Upper lobe of left lung (tissue), 6 donors: ENCODE measurements around the gene CD82. TPM values are rescaled to one million over a fixed set of nuclear protein-coding genes. Genes with fewer than 3 reads are reported as not detected.

Source experiments
- ATAC-seq, 2 donors: fragments of 200-7000 bp; cut with Tn5 transposase; one replicate each; pipeline ENCODE4 v1.9.1; 2022; ENCODE audit warnings: mild to moderate bottlenecking in 2 of 2, moderate library complexity in 2 of 2; ENCODE audit not compliant: low FRiP score in 2 of 2
- DNase-seq, 2 donors: peaks; one replicate each; pipeline ENCODE4 v3.0.0-alpha.2; 2019 to 2020
- H3K27ac ChIP-seq, 4 donors: fragments of 200-600 bp; sonication (generic); one replicate each; pipeline ENCODE4 v1.5.1; 2016 to 2019
- H3K27me3 ChIP-seq, 4 donors: fragments of 200-600 bp; sonication (generic); one replicate each; pipeline ENCODE4 v1.5.1; 2017 to 2019
- H3K36me3 ChIP-seq, 4 donors: fragments of 200-600 bp; sonication (generic); one replicate each; pipeline ENCODE4 v1.5.1; 2016 to 2019
- H3K4me1 ChIP-seq, 4 donors: fragments of 200-600 bp; sonication (generic); one replicate each; pipeline ENCODE4 v1.5.1; 2018 to 2019
- H3K4me3 ChIP-seq, 4 donors: fragments of 200-600 bp; sonication (generic); one replicate each; pipeline ENCODE4 v1.5.1; 2017 to 2019; ENCODE audit warnings: mild to moderate bottlenecking in 2 of 4, moderate library complexity in 1 of 4
- H3K9me3 ChIP-seq, 4 donors: fragments of 200-600 bp; sonication (generic); one replicate each; pipeline ENCODE4 v1.5.1; 2018 to 2019
- EP300 ChIP-seq, 4 donors: sonication (generic); formaldehyde crosslinking; IDR thresholded peaks; one replicate each; pipeline ENCODE4 v1.5.1; 2017; ENCODE audit warnings: antibody characterized with exemption in 4 of 4, control low read depth in 2 of 4
- POLR2A ChIP-seq, 4 donors: fragments of 450-650 bp; IDR thresholded peaks; one replicate each; pipeline ENCODE4 v1.5.1; 2016 to 2017; ENCODE audit warnings: antibody characterized with exemption in 4 of 4, mild to moderate bottlenecking in 2 of 4
- POLR2AphosphoS5 ChIP-seq, 2 donors: sonication (generic); formaldehyde crosslinking; IDR thresholded peaks; one replicate each; pipeline ENCODE4 v1.5.1; 2017; ENCODE audit warnings: antibody characterized with exemption in 2 of 2
- WGBS, 2 donors: methylation state at CpG; one replicate each; pipeline ENCODE4 v1.1.5; 2017 to 2018; 5-methylcytosine and 5-hydroxymethylcytosine counted together
- total RNA-seq, 6 donors: library from RNA; depleted of rRNA in 4 of 6; stranded (reverse); fragments of >200 nt in 4 of 6; gene quantifications; one replicate each; pipeline versions ENCODE4 v1.1.0 to v1.2.1, GENCODE V29; 2016 to 2021
- TF ChIP-seq, protein P1 (sequence below), 6 experiments: fragments of 450-650 bp in 4 of 6; fragments of 200-600 bp in 2 of 6; sonication (generic) in 2 of 6; IDR thresholded peaks; one replicate each; pipeline ENCODE4 v1.5.1; 2016 to 2019; ENCODE audit warnings: antibody characterized with exemption in 6 of 6
- donor health status: DM: no; HTN: no; CAD: no; lungs with moderate emphysema.
- donor health status: DM: no; HTN: yes; CAD: no; lungs with severe emphysema.

CD82 gene
- total RNA-seq, 6 donors from 2014 or later, result 29.8 to 148 (median 69.9) TPM

- no peak for ATAC-seq
- no peak overlapping the region for H3K4me3 ChIP-seq
- peaks cover 33 to 53% (median 45%) of the 10 kb centered on the region in 4 donors for H3K4me1 ChIP-seq
- WGBS, 2 donors, result 52 to 70% methylated on average over 2 to 3 of the region's 3 CpGs
- TF ChIP-seq POLR2A (IDR thresholded peaks at IDR 0.05) (no peak), POLR2AphosphoS5 (IDR thresholded peaks at IDR 0.05) (no peak), EP300 (IDR thresholded peaks at IDR 0.05) (no peak)
- TF ChIP-seq, protein P1, sequence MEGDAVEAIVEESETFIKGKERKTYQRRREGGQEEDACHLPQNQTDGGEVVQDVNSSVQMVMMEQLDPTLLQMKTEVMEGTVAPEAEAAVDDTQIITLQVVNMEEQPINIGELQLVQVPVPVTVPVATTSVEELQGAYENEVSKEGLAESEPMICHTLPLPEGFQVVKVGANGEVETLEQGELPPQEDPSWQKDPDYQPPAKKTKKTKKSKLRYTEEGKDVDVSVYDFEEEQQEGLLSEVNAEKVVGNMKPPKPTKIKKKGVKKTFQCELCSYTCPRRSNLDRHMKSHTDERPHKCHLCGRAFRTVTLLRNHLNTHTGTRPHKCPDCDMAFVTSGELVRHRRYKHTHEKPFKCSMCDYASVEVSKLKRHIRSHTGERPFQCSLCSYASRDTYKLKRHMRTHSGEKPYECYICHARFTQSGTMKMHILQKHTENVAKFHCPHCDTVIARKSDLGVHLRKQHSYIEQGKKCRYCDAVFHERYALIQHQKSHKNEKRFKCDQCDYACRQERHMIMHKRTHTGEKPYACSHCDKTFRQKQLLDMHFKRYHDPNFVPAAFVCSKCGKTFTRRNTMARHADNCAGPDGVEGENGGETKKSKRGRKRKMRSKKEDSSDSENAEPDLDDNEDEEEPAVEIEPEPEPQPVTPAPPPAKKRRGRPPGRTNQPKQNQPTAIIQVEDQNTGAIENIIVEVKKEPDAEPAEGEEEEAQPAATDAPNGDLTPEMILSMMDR (IDR thresholded peaks at IDR 0.05), result no peak
- no peak for DNase-seq
- H3K36me3 ChIP-seq, result peaks cover 6 to 24% (median 17%) of the 10 kb centered on the region in 4 donors
- no peaks in the 10 kb centered on the region for H3K9me3 ChIP-seq
- peak overlapping the region; percentile 29 to 81 (median 49) for H3K27ac ChIP-seq
- H3K27me3 ChIP-seq, result no peaks in the 10 kb centered on the region
Measured at GRCh38 chr11:44609783-44610155, 44.3 kb downstream of the CD82 start.

- WGBS, 2 donors, result 87 to 95% methylated on average over 9 of the region's 9 CpGs
- no peak for ATAC-seq
Measured at GRCh38 chr11:44610186-44610955, 44.9 kb downstream of the CD82 start.

GRCh38 chr11:44611088-44611487, 45.6 kb downstream of the CD82 start:
- TF ChIP-seq POLR2A (IDR thresholded peaks at IDR 0.05) (no peak), POLR2AphosphoS5 (IDR thresholded peaks at IDR 0.05) (no peak), EP300 (IDR thresholded peaks at IDR 0.05) (no peak)
- TF ChIP-seq, protein P1 (IDR thresholded peaks at IDR 0.05), result no peak
- ATAC-seq (no peak), DNase-seq (no peak)
- Histone ChIP-seq H3K27me3 (no peaks in the 10 kb centered on the region), H3K4me1 (peaks cover 33 to 53% (median 45%) of the 10 kb centered on the region in 4 donors), H3K9me3 (no peaks in the 10 kb centered on the region), H3K4me3 (no peak overlapping the region), H3K27ac (peak overlapping the region in 3 of 4 donors; percentile 31 to 49 (median 46)), H3K36me3 (peaks cover 2 to 22% (median 16%) of the 10 kb centered on the region in 4 donors)
- 88% methylated on average over 6 of the region's 6 CpGs for WGBS, 2 donors

More at GRCh38 chr11:44610186-44610955, 44.9 kb downstream of the CD82 start:
- Histone ChIP-seq H3K27ac (peak overlapping the region in 1 of 4 donors; percentile 81), H3K36me3 (peaks cover 6 to 23% (median 16%) of the 10 kb centered on the region in 4 donors), H3K4me3 (no peak overlapping the region), H3K27me3 (no peaks in the 10 kb centered on the region), H3K4me1 (peaks cover 33 to 53% (median 45%) of the 10 kb centered on the region in 4 donors), H3K9me3 (no peaks in the 10 kb centered on the region)
- DNase-seq, result no peak
- TF ChIP-seq, protein P1 (IDR thresholded peaks at IDR 0.05), result no peak
- TF ChIP-seq POLR2AphosphoS5 (IDR thresholded peaks at IDR 0.05) (no peak), EP300 (IDR thresholded peaks at IDR 0.05) (no peak), POLR2A (IDR thresholded peaks at IDR 0.05) (no peak)

DNA sequence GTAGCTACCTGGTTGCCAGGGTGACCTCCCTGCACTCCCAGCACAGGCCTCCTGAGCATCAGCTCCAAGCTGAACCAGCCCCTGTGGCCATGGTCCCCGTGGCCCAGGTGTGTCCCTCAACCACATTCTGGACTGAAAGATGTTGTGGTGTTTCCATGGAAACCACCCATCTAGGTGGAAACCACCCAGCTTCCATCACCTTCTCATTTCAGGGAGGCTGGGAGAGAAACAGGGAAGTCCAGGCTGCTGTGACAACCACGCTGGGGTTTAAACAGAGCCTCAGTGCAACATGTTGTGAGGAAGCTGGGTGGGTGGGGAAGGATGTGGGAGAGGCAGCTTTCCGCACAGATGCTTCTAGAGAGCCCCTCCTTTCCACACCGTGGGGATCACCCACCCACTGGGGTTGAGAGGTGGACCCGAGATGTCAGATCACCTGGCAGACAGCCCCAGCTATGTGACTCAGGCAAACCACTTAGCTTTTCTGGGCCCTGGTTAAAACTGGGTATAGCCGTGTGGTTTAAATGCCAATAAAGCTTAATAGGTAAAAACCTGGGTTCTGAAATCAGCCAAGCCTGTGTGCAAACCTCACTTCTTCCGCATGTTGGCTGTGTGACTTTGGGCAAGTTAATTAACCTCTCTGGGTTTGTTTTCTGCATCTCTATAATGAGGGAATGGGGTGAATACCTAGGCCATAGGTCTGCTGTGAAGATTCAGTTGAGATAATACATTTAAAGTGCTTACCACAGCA, 46.4 kb downstream of the CD82 start:
- Histone ChIP-seq H3K27ac (peak overlapping the region in 3 of 4 donors; percentile 31 to 49 (median 46)), H3K9me3 (no peaks in the 10 kb centered on the region), H3K4me1 (peaks cover 33 to 53% (median 46%) of the 10 kb centered on the region in 4 donors), H3K27me3 (no peaks in the 10 kb centered on the region), H3K36me3 (peaks cover 0 to 19% (median 16%) of the 10 kb centered on the region in 4 donors), H3K4me3 (no peak overlapping the region)
- 40 to 48% methylated on average over 6 to 7 of the region's 7 CpGs for WGBS, 2 donors
- TF ChIP-seq POLR2A (IDR thresholded peaks at IDR 0.05) (no peak), POLR2AphosphoS5 (IDR thresholded peaks at IDR 0.05) (peak in 1 of 2 donors; percentile 22)
- ATAC-seq (no peak), DNase-seq (peak in 1 of 2 donors; percentile 45)

DNA sequence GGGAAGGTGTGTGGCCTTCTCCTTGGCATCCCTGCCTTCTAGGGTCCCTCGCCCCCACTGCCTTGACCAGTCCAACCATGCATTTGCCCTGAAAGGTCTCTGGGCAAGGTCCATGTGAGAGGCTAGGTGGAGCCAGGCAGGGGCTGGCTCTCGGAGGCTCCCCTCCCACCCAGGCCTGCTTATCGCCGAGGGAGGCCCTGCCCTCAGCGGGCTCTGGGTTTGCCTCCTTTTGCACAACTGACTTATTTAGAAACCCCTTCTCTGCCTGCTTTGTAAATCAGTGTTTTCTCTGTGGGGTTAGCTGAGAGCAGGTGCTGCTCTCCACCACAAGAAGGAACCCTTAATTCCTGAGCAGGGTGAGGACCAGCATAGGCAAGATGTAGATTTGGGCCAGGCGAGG, 47.7 kb downstream of the CD82 start:
- peaks cover 0 to 25% (median 19%) of the 10 kb centered on the region in 4 donors for H3K36me3 ChIP-seq
- H3K4me1 ChIP-seq, result peaks cover 27 to 43% (median 39%) of the 10 kb centered on the region in 4 donors
- H3K27me3 ChIP-seq, result no peaks in the 10 kb centered on the region
- ATAC-seq, result no peak
- H3K27ac ChIP-seq, result peak overlapping the region in 2 of 4 donors; percentile 26 to 49
- no peaks in the 10 kb centered on the region for H3K9me3 ChIP-seq
- H3K4me3 ChIP-seq, result no peak overlapping the region
- no peak for TF ChIP-seq EP300 (IDR thresholded peaks at IDR 0.05)
- TF ChIP-seq POLR2AphosphoS5 (IDR thresholded peaks at IDR 0.05), result no peak
- TF ChIP-seq POLR2A (IDR thresholded peaks at IDR 0.05), result no peak
- TF ChIP-seq, protein P1 (IDR thresholded peaks at IDR 0.05), result no peak
- WGBS, 2 donors, result 79 to 87% methylated on average over 6 of the region's 6 CpGs
- DNase-seq, result no peak
